Measurements from ENCODE around the gene PRKCB. TPM values are rescaled to one million over a fixed set of nuclear protein-coding genes. Genes with fewer than 3 reads are reported as not detected.

Gene PRKCB
- polyA plus RNA-seq, 2 of the 4 experiments (the other 2 are of a cell fraction): 0.09 to 0.22 TPM

DNA sequence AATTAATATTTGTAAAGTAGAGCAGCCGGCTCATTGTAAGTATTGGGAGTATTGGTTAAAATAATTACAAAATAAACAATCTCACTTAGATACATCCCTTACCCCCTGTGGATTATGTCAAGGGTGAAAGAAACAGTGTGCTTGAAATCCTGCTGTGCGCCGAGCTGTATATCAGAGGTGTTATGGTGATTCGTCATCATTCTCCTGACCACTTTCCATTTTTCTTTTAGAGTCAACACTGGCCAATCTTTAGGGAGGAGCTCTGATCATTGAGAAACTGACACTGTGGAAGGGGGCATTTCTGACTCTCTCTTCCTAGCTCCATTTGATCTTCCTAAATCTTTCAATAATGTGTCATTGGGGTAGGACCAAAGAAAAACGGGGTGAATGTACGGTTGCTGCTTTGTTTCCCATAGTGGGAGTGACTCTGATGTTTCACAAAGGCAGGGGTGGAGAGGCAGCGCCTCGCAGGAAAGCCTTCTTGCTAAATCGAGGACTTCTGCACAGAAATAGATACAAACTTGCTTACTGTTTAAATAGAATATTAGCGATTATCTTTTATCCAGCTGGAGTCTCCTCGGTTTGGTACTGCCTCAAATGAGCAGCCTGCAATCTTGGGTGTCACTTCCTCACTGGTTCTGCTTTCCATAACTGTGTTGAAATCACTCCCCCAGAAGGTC, 123.4 kb downstream of the PRKCB start:
- no peak for ATAC-seq
- Histone ChIP-seq H3K9me3 (no peaks in the 10 kb centered on the region), H3K4me1 (no peaks in the 10 kb centered on the region), H3K4me3 (no peak overlapping the region), H3K4me2 (no peak overlapping the region), H3K27ac (no peak overlapping the region)
- ChIA-PET POLR2A (no interaction called here), CTCF (no interaction called here)
- TF ChIP-seq, protein P1, sequence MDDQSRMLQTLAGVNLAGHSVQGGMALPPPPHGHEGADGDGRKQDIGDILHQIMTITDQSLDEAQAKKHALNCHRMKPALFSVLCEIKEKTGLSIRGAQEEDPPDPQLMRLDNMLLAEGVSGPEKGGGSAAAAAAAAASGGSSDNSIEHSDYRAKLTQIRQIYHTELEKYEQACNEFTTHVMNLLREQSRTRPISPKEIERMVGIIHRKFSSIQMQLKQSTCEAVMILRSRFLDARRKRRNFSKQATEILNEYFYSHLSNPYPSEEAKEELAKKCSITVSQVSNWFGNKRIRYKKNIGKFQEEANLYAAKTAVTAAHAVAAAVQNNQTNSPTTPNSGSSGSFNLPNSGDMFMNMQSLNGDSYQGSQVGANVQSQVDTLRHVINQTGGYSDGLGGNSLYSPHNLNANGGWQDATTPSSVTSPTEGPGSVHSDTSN (IDR thresholded peaks at IDR 0.05): no peak
- no peak for TF ChIP-seq ZNF302 (CRISPR knock-in tag; IDR thresholded peaks at IDR 0.05)
- TF ChIP-seq NPAS2 (CRISPR knock-in tag; IDR thresholded peaks at IDR 0.05; ENCODE audit: borderline replicate concordance): no peak
- no peak for TF ChIP-seq EP300 (IDR thresholded peaks at IDR 0.05)
- no peak for TF ChIP-seq MAZ (IDR thresholded peaks at IDR 0.05; ENCODE audit: borderline replicate concordance, low read depth, low read length)
- no peak for TF ChIP-seq NFE2L2 (conservative IDR thresholded peaks at IDR 0.05; ENCODE audit: low read length)
- no peak for TF ChIP-seq KDM5A (IDR thresholded peaks at IDR 0.05)
- no peak for TF ChIP-seq NR3C1 (IDR thresholded peaks at IDR 0.05)
- TF ChIP-seq CBX8 (IDR thresholded peaks at IDR 0.05): no peak
- no peak for TF ChIP-seq PHF8 (IDR thresholded peaks at IDR 0.05; ENCODE audit: borderline replicate concordance, low read depth)
- no peak for TF ChIP-seq TP53 (CRISPR knock-in tag; IDR thresholded peaks at IDR 0.05)
- TF ChIP-seq HOXA7 (CRISPR knock-in tag; IDR thresholded peaks at IDR 0.05): no peak
- TF ChIP-seq JUNB (IDR thresholded peaks at IDR 0.05): no peak
- TF ChIP-seq POLR2AphosphoS2 (conservative IDR thresholded peaks at IDR 0.05; ENCODE audit: low read length): no peak
- TF ChIP-seq, protein P2, sequence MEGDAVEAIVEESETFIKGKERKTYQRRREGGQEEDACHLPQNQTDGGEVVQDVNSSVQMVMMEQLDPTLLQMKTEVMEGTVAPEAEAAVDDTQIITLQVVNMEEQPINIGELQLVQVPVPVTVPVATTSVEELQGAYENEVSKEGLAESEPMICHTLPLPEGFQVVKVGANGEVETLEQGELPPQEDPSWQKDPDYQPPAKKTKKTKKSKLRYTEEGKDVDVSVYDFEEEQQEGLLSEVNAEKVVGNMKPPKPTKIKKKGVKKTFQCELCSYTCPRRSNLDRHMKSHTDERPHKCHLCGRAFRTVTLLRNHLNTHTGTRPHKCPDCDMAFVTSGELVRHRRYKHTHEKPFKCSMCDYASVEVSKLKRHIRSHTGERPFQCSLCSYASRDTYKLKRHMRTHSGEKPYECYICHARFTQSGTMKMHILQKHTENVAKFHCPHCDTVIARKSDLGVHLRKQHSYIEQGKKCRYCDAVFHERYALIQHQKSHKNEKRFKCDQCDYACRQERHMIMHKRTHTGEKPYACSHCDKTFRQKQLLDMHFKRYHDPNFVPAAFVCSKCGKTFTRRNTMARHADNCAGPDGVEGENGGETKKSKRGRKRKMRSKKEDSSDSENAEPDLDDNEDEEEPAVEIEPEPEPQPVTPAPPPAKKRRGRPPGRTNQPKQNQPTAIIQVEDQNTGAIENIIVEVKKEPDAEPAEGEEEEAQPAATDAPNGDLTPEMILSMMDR (IDR thresholded peaks at IDR 0.05): no peak
- no peak for TF ChIP-seq POLR2A (IDR thresholded peaks at IDR 0.05; ENCODE audit: low read length)
- DNase-seq (ENCODE audit: low read depth in 1 of 2, low spot score in 1 of 2): no peak
- no peak for FAIRE-seq
- 20% methylated on average over 11 of the region's 11 CpGs for WGBS (ENCODE audit: missing lambda C conversion rate)

DNA sequence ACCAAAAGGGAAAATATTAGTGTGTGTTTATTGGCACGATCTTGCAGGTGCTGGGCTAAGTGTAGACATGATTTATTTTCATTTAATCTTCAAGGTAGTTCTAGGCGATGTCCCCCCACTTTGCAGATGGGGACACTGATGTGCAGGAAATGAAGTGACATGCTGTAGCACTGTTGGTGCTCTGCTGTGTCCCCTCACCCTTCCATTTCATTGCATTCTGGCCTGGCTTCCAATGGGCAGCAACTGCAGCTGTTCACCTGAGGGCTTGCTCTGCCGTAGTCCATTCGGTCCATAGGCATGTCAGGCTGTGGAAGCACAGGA, 123.9 kb downstream of the PRKCB start:
- DNase-seq (ENCODE audit: low read depth in 1 of 2, low spot score in 1 of 2): no peak
- Histone ChIP-seq H3K4me1 (no peaks in the 10 kb centered on the region), H3K9me3 (no peaks in the 10 kb centered on the region), H3K4me2 (no peak overlapping the region), H3K27ac (no peak overlapping the region), H3K4me3 (no peak overlapping the region)
- ChIA-PET POLR2A (no interaction called here), CTCF (no interaction called here)
- no peak for FAIRE-seq
- no peak for TF ChIP-seq HEYL (CRISPR knock-in tag; IDR thresholded peaks at IDR 0.05)
- TF ChIP-seq ESRRA (IDR thresholded peaks at IDR 0.05; ENCODE audit: borderline replicate concordance, low read length): no peak
- TF ChIP-seq, protein P3, sequence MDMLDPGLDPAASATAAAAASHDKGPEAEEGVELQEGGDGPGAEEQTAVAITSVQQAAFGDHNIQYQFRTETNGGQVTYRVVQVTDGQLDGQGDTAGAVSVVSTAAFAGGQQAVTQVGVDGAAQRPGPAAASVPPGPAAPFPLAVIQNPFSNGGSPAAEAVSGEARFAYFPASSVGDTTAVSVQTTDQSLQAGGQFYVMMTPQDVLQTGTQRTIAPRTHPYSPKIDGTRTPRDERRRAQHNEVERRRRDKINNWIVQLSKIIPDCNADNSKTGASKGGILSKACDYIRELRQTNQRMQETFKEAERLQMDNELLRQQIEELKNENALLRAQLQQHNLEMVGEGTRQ (IDR thresholded peaks at IDR 0.05): no peak
- no peak for TF ChIP-seq RCOR1 (IDR thresholded peaks at IDR 0.05; ENCODE audit: low read depth, low read length)
- TF ChIP-seq POLR2A (IDR thresholded peaks at IDR 0.05; ENCODE audit: low read length): no peak
- TF ChIP-seq CHD4 (IDR thresholded peaks at IDR 0.05; ENCODE audit: borderline replicate concordance): no peak
- TF ChIP-seq TFCP2L1 (CRISPR knock-in tag; IDR thresholded peaks at IDR 0.05): no peak
- TF ChIP-seq EHF (CRISPR knock-in tag; IDR thresholded peaks at IDR 0.05): no peak
- TF ChIP-seq ZC3H11A (IDR thresholded peaks at IDR 0.05): no peak
- TF ChIP-seq HOXB13 (CRISPR knock-in tag; IDR thresholded peaks at IDR 0.05; ENCODE audit: low read depth): no peak
- TF ChIP-seq PHF8 (IDR thresholded peaks at IDR 0.05; ENCODE audit: borderline replicate concordance, low read depth): no peak
- TF ChIP-seq MAZ (IDR thresholded peaks at IDR 0.05; ENCODE audit: borderline replicate concordance, low read depth, low read length): no peak
- TF ChIP-seq, protein P4, sequence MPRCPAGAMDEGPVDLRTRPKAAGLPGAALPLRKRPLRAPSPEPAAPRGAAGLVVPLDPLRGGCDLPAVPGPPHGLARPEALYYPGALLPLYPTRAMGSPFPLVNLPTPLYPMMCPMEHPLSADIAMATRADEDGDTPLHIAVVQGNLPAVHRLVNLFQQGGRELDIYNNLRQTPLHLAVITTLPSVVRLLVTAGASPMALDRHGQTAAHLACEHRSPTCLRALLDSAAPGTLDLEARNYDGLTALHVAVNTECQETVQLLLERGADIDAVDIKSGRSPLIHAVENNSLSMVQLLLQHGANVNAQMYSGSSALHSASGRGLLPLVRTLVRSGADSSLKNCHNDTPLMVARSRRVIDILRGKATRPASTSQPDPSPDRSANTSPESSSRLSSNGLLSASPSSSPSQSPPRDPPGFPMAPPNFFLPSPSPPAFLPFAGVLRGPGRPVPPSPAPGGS (IDR thresholded peaks at IDR 0.05): no peak
- TF ChIP-seq HOXB5 (CRISPR knock-in tag; IDR thresholded peaks at IDR 0.05): no peak
- TF ChIP-seq, protein P5, sequence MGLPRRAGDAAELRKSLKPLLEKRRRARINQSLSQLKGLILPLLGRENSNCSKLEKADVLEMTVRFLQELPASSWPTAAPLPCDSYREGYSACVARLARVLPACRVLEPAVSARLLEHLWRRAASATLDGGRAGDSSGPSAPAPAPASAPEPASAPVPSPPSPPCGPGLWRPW (IDR thresholded peaks at IDR 0.05): no peak
- TF ChIP-seq, protein P6, sequence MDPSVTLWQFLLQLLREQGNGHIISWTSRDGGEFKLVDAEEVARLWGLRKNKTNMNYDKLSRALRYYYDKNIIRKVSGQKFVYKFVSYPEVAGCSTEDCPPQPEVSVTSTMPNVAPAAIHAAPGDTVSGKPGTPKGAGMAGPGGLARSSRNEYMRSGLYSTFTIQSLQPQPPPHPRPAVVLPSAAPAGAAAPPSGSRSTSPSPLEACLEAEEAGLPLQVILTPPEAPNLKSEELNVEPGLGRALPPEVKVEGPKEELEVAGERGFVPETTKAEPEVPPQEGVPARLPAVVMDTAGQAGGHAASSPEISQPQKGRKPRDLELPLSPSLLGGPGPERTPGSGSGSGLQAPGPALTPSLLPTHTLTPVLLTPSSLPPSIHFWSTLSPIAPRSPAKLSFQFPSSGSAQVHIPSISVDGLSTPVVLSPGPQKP (IDR thresholded peaks at IDR 0.05; ENCODE audit: low read depth, low read length): no peak
- TF ChIP-seq, protein P7, sequence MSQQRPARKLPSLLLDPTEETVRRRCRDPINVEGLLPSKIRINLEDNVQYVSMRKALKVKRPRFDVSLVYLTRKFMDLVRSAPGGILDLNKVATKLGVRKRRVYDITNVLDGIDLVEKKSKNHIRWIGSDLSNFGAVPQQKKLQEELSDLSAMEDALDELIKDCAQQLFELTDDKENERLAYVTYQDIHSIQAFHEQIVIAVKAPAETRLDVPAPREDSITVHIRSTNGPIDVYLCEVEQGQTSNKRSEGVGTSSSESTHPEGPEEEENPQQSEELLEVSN (IDR thresholded peaks at IDR 0.05; ENCODE audit: borderline replicate concordance, low read depth): no peak
- WGBS (ENCODE audit: missing lambda C conversion rate): 19% methylated on average over 4 of the region's 4 CpGs
- ATAC-seq: no peak

All from A549 (cell line).